ENCODE results near the gene NNMT. TPM values are rescaled to one million over a fixed set of nuclear protein-coding genes. Genes with fewer than 3 reads are reported as not detected.

The NNMT gene
- total and polyA plus RNA-seq, 2 donors (not counting 3 experiments of a cell fraction or from before 2014, with no cell fraction given) = 330 to 454 TPM

GRCh38 chr11:114264381-114264780 lies 31.8 kb upstream of the NNMT start:
- H3K9me1 ChIP-seq (replicated peaks; ENCODE audit: control insufficient read depth, extremely low read depth, insufficient read depth, low read length) = no peaks in the 10 kb centered on the region

More at GRCh38 chr11:114264381-114264780, 31.8 kb upstream of the NNMT start:
- BruUV-seq (replicated peaks) = no TSS peak
- dilution Hi-C loops (cut with MboI; ENCODE audit: extremely low pct_ligation_motif_present, low sequenced_read_pairs) = loop anchor here (25.0 kb wide), 1 partner anchor 227 kb away; no protein-coding TSS in a partner anchor
- Histone ChIP-seq H3K27me3 (ENCODE audit: control insufficient read depth in 2 of 2, insufficient read depth in 2 of 2, low read length in 2 of 2) (peaks cover 12 to 17% of the 10 kb centered on the region in 2 experiments), H3K27ac (ENCODE audit: insufficient read depth, low read depth, low read length) (no peak overlapping the region), H3K79me2 (ENCODE audit: control insufficient read depth, insufficient read depth, low read length) (no peaks in the 10 kb centered on the region), H3K9ac (replicated peaks; ENCODE audit: extremely low read depth, insufficient read depth, low read length) (no peak overlapping the region), H3K4me2 (ENCODE audit: insufficient read depth, low read length) (no peak overlapping the region), H3K4me3 (replicated peaks in 1 of 3; ENCODE audit: insufficient read depth in 1 of 3, low read depth in 1 of 3, low read length in 3 of 3) (no peak overlapping the region), H3K36me3 (ENCODE audit: control insufficient read depth in 2 of 2, extremely low read depth in 1 of 2, insufficient read depth in 2 of 2, low read length in 2 of 2) (no peaks in the 10 kb centered on the region), H3K4me1 (ENCODE audit: control insufficient read depth, extremely low read depth, insufficient read depth, low read length) (no peaks in the 10 kb centered on the region), H3K9me3 (replicated peaks; ENCODE audit: control insufficient read depth, insufficient read depth, low read length) (no peaks in the 10 kb centered on the region), H4K20me1 (replicated peaks; ENCODE audit: control insufficient read depth, extremely low read depth, insufficient read depth, low read length) (no peaks in the 10 kb centered on the region), H2AFZ (ENCODE audit: low read depth, low read length) (no peak overlapping the region)
- DNase-seq (ENCODE audit: low read depth, low spot score) (no peak), FAIRE-seq (no peak)
- TF ChIP-seq MYC (IDR thresholded peaks at IDR 0.05; ENCODE audit: low read depth, low read length) = no peak
- no peak for TF ChIP-seq EZH2 (IDR thresholded peaks at IDR 0.05; ENCODE audit: borderline replicate concordance, low read depth, low read length, severe bottlenecking)
- no peak for TF ChIP-seq MAX (IDR thresholded peaks at IDR 0.05; ENCODE audit: insufficient read depth, insufficient read length)
- TF ChIP-seq GATA2 (IDR thresholded peaks at IDR 0.05; ENCODE audit: insufficient read depth, insufficient read length, low read depth, low read length) = no peak
- no peak for TF ChIP-seq CTCF (IDR thresholded peaks at IDR 0.05; ENCODE audit: extremely low read depth in 1 of 2, insufficient read depth in 1 of 2, low read depth in 1 of 2, low read length in 2 of 2)
- TF ChIP-seq FOS (IDR thresholded peaks at IDR 0.05; ENCODE audit: borderline replicate concordance, insufficient read depth, low read length) = no peak
- TF ChIP-seq POLR2A (IDR thresholded peaks at IDR 0.05; ENCODE audit: low read depth, low read length) = no peak
- TF ChIP-seq JUN (IDR thresholded peaks at IDR 0.05; ENCODE audit: borderline replicate concordance, insufficient read depth, insufficient read length, low read depth) = no peak
- TF ChIP-seq POLR2AphosphoS5 (IDR thresholded peaks at IDR 0.05; ENCODE audit: insufficient read depth, low read depth, low read length) = no peak
- POLR2A ChIA-PET = no interaction called here
- CTCF ChIA-PET = interaction anchor here (1.2 to 11.9 kb wide), 10 partner anchors 16 to 468 kb away, joined by 3 to 539 read pairs (median 85); partner anchors contain the start of genes HTR3B and ZBTB16
- intact Hi-C loops (cut with micrococcal nuclease) = no loop called here

Measured in endothelial cell of umbilical vein (primary cell).